ENCODE data around the gene VSTM4.

DNA sequence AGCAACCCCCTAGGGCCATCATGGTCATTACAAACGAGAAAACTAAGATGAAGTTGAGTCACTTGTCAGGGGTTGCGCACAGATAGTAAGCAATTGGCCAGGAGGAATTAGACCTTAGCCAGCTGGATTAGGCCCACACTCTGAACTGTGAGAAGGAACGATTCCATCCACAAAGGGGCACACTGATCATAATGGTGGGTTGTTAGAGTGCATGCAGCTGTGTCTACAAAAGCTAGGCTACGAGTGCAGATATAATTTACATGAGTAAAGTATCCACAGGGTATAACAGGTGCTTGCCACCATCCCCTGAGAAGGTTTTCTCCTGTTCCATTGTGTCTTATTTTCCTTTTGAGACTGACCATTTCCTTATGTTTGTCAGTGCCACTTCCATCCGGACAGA is 35.1 kb upstream of the VSTM4 start:
- TF ChIP-seq ZNF274 (IDR thresholded peaks at IDR 0.05; ENCODE audit: low read depth, low read length) (no peak), YY1 (IDR thresholded peaks at IDR 0.05; ENCODE audit: insufficient read depth, insufficient read length) (no peak), SUZ12 (IDR thresholded peaks at IDR 0.05; ENCODE audit: extremely low read depth, insufficient read depth, insufficient read length) (no peak)

All from NT2/D1 (cell line).